Activated T-cell treated with anti-CD3 and anti-CD28 coated beads, Interleukin-2, amount 50 U/mL, for 24 hours (primary cell): ENCODE measurements around the gene MDGA2.

Source experiments
- DNase-seq: peaks from one replicate; pipeline ENCODE4 v3.0.0-alpha.2; 2020
- H3K27ac Mint-ChIP-seq: 2 replicates; pipeline ENCODE4 v1.8.0; 2020; ENCODE audit warnings: mild to moderate bottlenecking, mixed read lengths
- H3K27me3 Mint-ChIP-seq: 2 replicates; pipeline ENCODE4 v1.8.0; 2020; ENCODE audit warnings: mixed read lengths
- H3K36me3 Mint-ChIP-seq: 2 replicates; pipeline ENCODE4 v1.8.0; 2020; ENCODE audit warnings: low read depth, mixed read lengths
- H3K4me1 Mint-ChIP-seq: 2 replicates; pipeline ENCODE4 v1.8.0; 2020; ENCODE audit warnings: low read depth, mixed read lengths
- H3K4me3 Mint-ChIP-seq: 2 replicates; pipeline ENCODE4 v1.8.0; 2020; ENCODE audit warnings: mild to moderate bottlenecking, moderate library complexity, mixed read lengths
- H3K9me3 Mint-ChIP-seq: 2 replicates; pipeline ENCODE4 v1.8.0; 2020; ENCODE audit warnings: mixed read lengths

Gene MDGA2

GRCh38 chr14:47675466-47676314 lies at the start of gene MDGA2:
MDGA2 (minus strand) TSS chr14:47675605.
- Mint-ChIP-seq H3K4me3 (no peak within 1 kb of the TSS), H3K27ac (no peak within 1 kb of the TSS), H3K27me3 (peaks cover 52% of the 10 kb centered on the region), H3K4me1 (peaks cover 3% of the 10 kb centered on the region), H3K9me3 (no peaks in the 10 kb centered on the region), H3K36me3 (no peaks in the 10 kb centered on the region)
- no peak for DNase-seq

- H3K27ac Mint-ChIP-seq, result no peak overlapping the region
- no peaks in the 10 kb centered on the region for H3K4me1 Mint-ChIP-seq
- H3K27me3 Mint-ChIP-seq, result no peaks in the 10 kb centered on the region
- no peaks in the 10 kb centered on the region for H3K36me3 Mint-ChIP-seq
- H3K9me3 Mint-ChIP-seq, result no peaks in the 10 kb centered on the region
- H3K4me3 Mint-ChIP-seq, result no peak overlapping the region
- DNase-seq, result no peak
These were observed 47.7 kb upstream of the MDGA2 start for GRCh38 chr14:47722929-47723693.

GRCh38 chr14:47720281-47720680 lies 44.9 kb upstream of the MDGA2 start:
- no peak for DNase-seq
- Mint-ChIP-seq H3K27ac (no peak overlapping the region), H3K9me3 (peaks cover 10% of the 10 kb centered on the region), H3K27me3 (no peaks in the 10 kb centered on the region), H3K4me3 (no peak overlapping the region), H3K36me3 (no peaks in the 10 kb centered on the region), H3K4me1 (no peaks in the 10 kb centered on the region)

- Mint-ChIP-seq H3K36me3 (no peaks in the 10 kb centered on the region), H3K4me1 (no peaks in the 10 kb centered on the region), H3K27me3 (no peaks in the 10 kb centered on the region), H3K4me3 (no peak overlapping the region), H3K9me3 (peaks cover 10% of the 10 kb centered on the region), H3K27ac (no peak overlapping the region)
- DNase-seq, result no peak
These were observed 39.9 kb upstream of the MDGA2 start for GRCh38 chr14:47715330-47715729.

GRCh38 chr14:47710581-47710980 lies 35.2 kb upstream of the MDGA2 start:
- no peaks in the 10 kb centered on the region for H3K4me1 Mint-ChIP-seq
- no peak for DNase-seq
- no peaks in the 10 kb centered on the region for H3K27me3 Mint-ChIP-seq
- no peaks in the 10 kb centered on the region for H3K36me3 Mint-ChIP-seq
- H3K9me3 Mint-ChIP-seq, result peaks cover 10% of the 10 kb centered on the region
- H3K27ac Mint-ChIP-seq, result no peak overlapping the region
- H3K4me3 Mint-ChIP-seq, result no peak overlapping the region

- Mint-ChIP-seq H3K27me3 (no peaks in the 10 kb centered on the region), H3K4me3 (no peak overlapping the region), H3K36me3 (no peaks in the 10 kb centered on the region), H3K9me3 (peaks cover 20% of the 10 kb centered on the region), H3K4me1 (no peaks in the 10 kb centered on the region), H3K27ac (no peak overlapping the region)
- no peak for DNase-seq
These were observed 30.3 kb upstream of the MDGA2 start for GRCh38 chr14:47705683-47706082.

GRCh38 chr14:47691829-47692228 lies 16.4 kb upstream of the MDGA2 start:
- Mint-ChIP-seq H3K4me1 (no peaks in the 10 kb centered on the region), H3K4me3 (no peak overlapping the region), H3K36me3 (no peaks in the 10 kb centered on the region), H3K27ac (no peak overlapping the region), H3K27me3 (no peaks in the 10 kb centered on the region), H3K9me3 (peaks cover 13% of the 10 kb centered on the region)
- DNase-seq, result no peak

GRCh38 chr14:47678993-47679392 lies 3.6 kb upstream of the MDGA2 start:
- Mint-ChIP-seq H3K4me1 (peaks cover 3% of the 10 kb centered on the region), H3K36me3 (no peaks in the 10 kb centered on the region), H3K4me3 (no peak overlapping the region), H3K9me3 (no peaks in the 10 kb centered on the region), H3K27ac (no peak overlapping the region), H3K27me3 (peaks cover 34% of the 10 kb centered on the region)
- DNase-seq, result no peak

- H3K27me3 Mint-ChIP-seq, result peaks cover 41% of the 10 kb centered on the region
- no peaks in the 10 kb centered on the region for H3K36me3 Mint-ChIP-seq
- no peak overlapping the region for H3K27ac Mint-ChIP-seq
- H3K9me3 Mint-ChIP-seq, result no peaks in the 10 kb centered on the region
- DNase-seq, result no peak
- H3K4me3 Mint-ChIP-seq, result no peak overlapping the region
- peaks cover 3% of the 10 kb centered on the region for H3K4me1 Mint-ChIP-seq
These were observed 2.8 kb upstream of the MDGA2 start for GRCh38 chr14:47678157-47678556.

- Mint-ChIP-seq H3K9me3 (no peaks in the 10 kb centered on the region), H3K27me3 (peaks cover 52% of the 10 kb centered on the region), H3K4me3 (no peak overlapping the region), H3K36me3 (no peaks in the 10 kb centered on the region), H3K4me1 (peaks cover 3% of the 10 kb centered on the region), H3K27ac (no peak overlapping the region)
- DNase-seq, result no peak
These were observed 861 bp upstream of the MDGA2 start for GRCh38 chr14:47676315-47676617.

- Mint-ChIP-seq H3K36me3 (no peaks in the 10 kb centered on the region), H3K4me1 (peaks cover 3% of the 10 kb centered on the region), H3K9me3 (no peaks in the 10 kb centered on the region), H3K4me3 (no peak overlapping the region), H3K27ac (no peak overlapping the region), H3K27me3 (peaks cover 52% of the 10 kb centered on the region)
- DNase-seq, result no peak
These were observed 601 bp downstream of the MDGA2 start for GRCh38 chr14:47674543-47675465.

GRCh38 chr14:47674148-47674542 lies 1.3 kb downstream of the MDGA2 start:
- Mint-ChIP-seq H3K4me3 (no peak overlapping the region), H3K36me3 (no peaks in the 10 kb centered on the region), H3K27ac (no peak overlapping the region), H3K4me1 (peaks cover 3% of the 10 kb centered on the region), H3K9me3 (no peaks in the 10 kb centered on the region), H3K27me3 (peaks cover 52% of the 10 kb centered on the region)
- DNase-seq, result no peak

GRCh38 chr14:47665337-47666134 lies 9.9 kb downstream of the MDGA2 start:
- no peak overlapping the region for H3K4me3 Mint-ChIP-seq
- no peak for DNase-seq
- no peaks in the 10 kb centered on the region for H3K4me1 Mint-ChIP-seq
- peaks cover 10% of the 10 kb centered on the region for H3K9me3 Mint-ChIP-seq
- H3K36me3 Mint-ChIP-seq, result no peaks in the 10 kb centered on the region
- no peaks in the 10 kb centered on the region for H3K27me3 Mint-ChIP-seq
- H3K27ac Mint-ChIP-seq, result no peak overlapping the region

GRCh38 chr14:47662466-47662865 lies 12.9 kb downstream of the MDGA2 start:
- H3K27me3 Mint-ChIP-seq, result no peaks in the 10 kb centered on the region
- H3K4me3 Mint-ChIP-seq, result no peak overlapping the region
- no peak overlapping the region for H3K27ac Mint-ChIP-seq
- DNase-seq, result no peak
- H3K4me1 Mint-ChIP-seq, result no peaks in the 10 kb centered on the region
- peaks cover 8% of the 10 kb centered on the region for H3K9me3 Mint-ChIP-seq
- H3K36me3 Mint-ChIP-seq, result no peaks in the 10 kb centered on the region
